HG02973 (cell line): Measurements from ENCODE around the gene RSRC1.
"Not testable (repeated sequence)": the region's sequence is repeated elsewhere in the genome, so short reads cannot be mapped to it uniquely, and the experiment has no call there.

Source experiments
- ATAC-seq: cut with Tn5 transposase; IDR thresholded peaks from one replicate; pipeline ENCODE4 v1.9.1; 2021; ENCODE audit warnings: moderate library complexity; ENCODE audit not compliant: unreplicated experiment

The RSRC1 gene

GRCh38 chr3:158100681-158101080 is 9.2 kb upstream of the RSRC1 start:
- no peak for ATAC-seq

- no peak for ATAC-seq
Measured at GRCh38 chr3:158101335-158102241, 8.3 kb upstream of the RSRC1 start.

- ATAC-seq, result no peak
Measured at GRCh38 chr3:158102242-158103080, 7.4 kb upstream of the RSRC1 start.

- no peak for ATAC-seq
Measured at GRCh38 chr3:158103081-158103886, 6.6 kb upstream of the RSRC1 start.

GRCh38 chr3:158103887-158104327 is 6.0 kb upstream of the RSRC1 start:
- no peak for ATAC-seq

- ATAC-seq, result no peak
Measured at GRCh38 chr3:158104431-158104921, 5.4 kb upstream of the RSRC1 start.

- no peak for ATAC-seq
Measured at GRCh38 chr3:158105119-158105709, 4.7 kb upstream of the RSRC1 start.

GRCh38 chr3:158105710-158106253 is 4.1 kb upstream of the RSRC1 start:
- no peak for ATAC-seq

GRCh38 chr3:158106766-158107471 is 3.0 kb upstream of the RSRC1 start:
- ATAC-seq, result no peak

GRCh38 chr3:158107605-158108444 is 2.1 kb upstream of the RSRC1 start:
- no peak for ATAC-seq

- ATAC-seq, result no peak
Measured at GRCh38 chr3:158108445-158108985, 1.4 kb upstream of the RSRC1 start.

- no peak for ATAC-seq
Measured at GRCh38 chr3:158109295-158109803, 540 bp upstream of the RSRC1 start.

GRCh38 chr3:158110658-158111018 is 749 bp downstream of the RSRC1 start:
- no peak for ATAC-seq

- no peak for ATAC-seq
Measured at GRCh38 chr3:158111861-158112260, 2.0 kb downstream of the RSRC1 start.

GRCh38 chr3:158113595-158113994 is 3.7 kb downstream of the RSRC1 start:
- not testable (repeated sequence) for ATAC-seq

- no peak for ATAC-seq
Measured at GRCh38 chr3:158120330-158120729, 10.4 kb downstream of the RSRC1 start.

GRCh38 chr3:158121295-158121694 is 11.4 kb downstream of the RSRC1 start:
- ATAC-seq, result peak; percentile 96

GRCh38 chr3:158122721-158123120 is 12.8 kb downstream of the RSRC1 start:
- not testable (repeated sequence) for ATAC-seq
